ENCODE measurements around the gene COL5A2. TPM values are rescaled to one million over a fixed set of nuclear protein-coding genes. Genes with fewer than 3 reads are reported as not detected.

The COL5A2 gene
- total and polyA plus RNA-seq, 9 of the 15 experiments (the other 6 are each of a cell fraction or from before 2014, with no cell fraction given) = 0.01 to 0.54 (median 0.19) TPM

GRCh38 chr2:189015359-189015758 is 164.2 kb downstream of the COL5A2 start:
- TF ChIP-seq SMARCA5 (IDR thresholded peaks at IDR 0.05) (no peak), CBX8 (IDR thresholded peaks at IDR 0.05; ENCODE audit: borderline replicate concordance, extremely low read depth, low read depth, low read length, poor library complexity, severe bottlenecking) (no peak), HMGXB4 (CRISPR knock-in tag; IDR thresholded peaks at IDR 0.05) (no peak), TFE3 (CRISPR knock-in tag; IDR thresholded peaks at IDR 0.05) (no peak), ETV1 (tag; conservative IDR thresholded peaks at IDR 0.05; ENCODE audit: low read depth) (no peak), MAFG (tag; conservative IDR thresholded peaks at IDR 0.05) (no peak), ZNF76 (CRISPR knock-in tag; IDR thresholded peaks at IDR 0.05; ENCODE audit: borderline replicate concordance) (no peak), ESRRB (CRISPR knock-in tag; IDR thresholded peaks at IDR 0.05; ENCODE audit: borderline replicate concordance) (no peak), ZNF644 (tag; IDR thresholded peaks at IDR 0.05; ENCODE audit: low read depth) (no peak), ZNF224 (CRISPR knock-in tag; IDR thresholded peaks at IDR 0.05) (no peak)
- Histone ChIP-seq H3K4me3 (no peak overlapping the region), H4K20me1 (replicated peaks; ENCODE audit: control insufficient read depth, insufficient read depth, low read length) (no peaks in the 10 kb centered on the region), H3K9me3 (replicated peaks; ENCODE audit: control insufficient read depth, insufficient read depth, low read depth, low read length) (no peaks in the 10 kb centered on the region), H3K27me3 (ENCODE audit: control insufficient read depth in 2 of 2, insufficient read depth in 2 of 2, low read length in 2 of 2) (no peaks in the 10 kb centered on the region), H3K4me2 (ENCODE audit: insufficient read depth, low read length) (no peak overlapping the region), H3K27ac (ENCODE audit: extremely low read depth, low read depth, low read length) (no peak overlapping the region), H3K79me2 (ENCODE audit: control insufficient read depth, insufficient read depth, low read length) (no peaks in the 10 kb centered on the region), H3K36me3 (ENCODE audit: control insufficient read depth, insufficient read depth, low read length) (no peaks in the 10 kb centered on the region), H3K9ac (ENCODE audit: insufficient read depth in 1 of 2, low read depth in 2 of 2, low read length in 2 of 2) (no peak overlapping the region), H3K4me1 (replicated peaks in 1 of 2; ENCODE audit: control insufficient read depth in 2 of 2, insufficient read depth in 2 of 2, low read length in 2 of 2) (no peaks in the 10 kb centered on the region), H2AFZ (ENCODE audit: low read depth, low read length) (no peak overlapping the region), H3K9me1 (ENCODE audit: control insufficient read depth, insufficient read depth, low read length) (no peaks in the 10 kb centered on the region)
- FAIRE-seq = no peak
- BruUV-seq (replicated peaks) = no TSS peak
- ATAC-seq = no peak
- DNase-seq (ENCODE audit: extremely low read depth in 1 of 4, low spot score in 3 of 4) = no peak
- in situ Hi-C loops (cut with MboI) = no loop called here
- CTCF ChIA-PET (ENCODE audit: low intra/inter-chr PET ratio) = no interaction called here
- POLR2A ChIA-PET = interaction anchor here (0.6 kb wide), 1 partner anchor 392 kb away, joined by 4 read pairs; no protein-coding TSS in a partner anchor
- intact Hi-C loops (cut with micrococcal nuclease) = no loop called here
- 0% methylated on average over 1 of the region's 1 CpG for WGBS (ENCODE audit: insufficient coverage, low coverage, missing lambda C conversion rate)
